CD4-positive, alpha-beta T cell (primary cell): ENCODE measurements around the gene EMB. TPM values are rescaled to one million over a fixed set of nuclear protein-coding genes. Genes with fewer than 3 reads are reported as not detected.
"Not testable (repeated sequence)": the region's sequence is repeated elsewhere in the genome, so short reads cannot be mapped to it uniquely, and the experiment has no call there.

Experiments used
- ATAC-seq: fragments of 200-7000 bp; cut with Tn5 transposase; one replicate; pipeline ENCODE4 v1.10.0; 2022; ENCODE audit warnings: mild to moderate bottlenecking; ENCODE audit not compliant: poor library complexity
- CTCF ChIA-PET: fragments of 350-600 bp; sonication (Branson Sonifier 250); formaldehyde crosslinking; loops from one replicate; lab custom pipeline; 2021; ENCODE audit warnings: antibody characterized with exemption, inconsistent platforms; lab: Charles Lee
- POLR2A ChIA-PET: fragments of 350-600 bp; sonication (Branson Sonifier 250); formaldehyde crosslinking; loops from one replicate; lab custom pipeline; 2021; ENCODE audit warnings: antibody characterized with exemption, inconsistent platforms; lab: Charles Lee
- DNase-seq, 14 experiments: peaks; one replicate each; pipeline ENCODE4 v3.0.0-alpha.2; 2013 to 2020; ENCODE audit warnings: mixed read lengths in 2 of 14
- H3K27ac ChIP-seq, 2 donors: one replicate each; pipeline versions ENCODE4 v1.5.1 to v1.7.0; 2013; ENCODE audit warnings: low read length in 2 of 2, low read depth in 1 of 2, mild to moderate bottlenecking in 1 of 2
- H3K27me3 ChIP-seq, 2 experiments: 1 replicate in 1 of 2; 2 replicates in 1 of 2; pipeline versions ENCODE4 v1.6.1 to v1.7.0; 2013; ENCODE audit warnings: low read length in 2 of 2, control low read depth in 1 of 2, mild to moderate bottlenecking in 1 of 2, moderate library complexity in 1 of 2; ENCODE audit not compliant: insufficient read depth in 2 of 2, control insufficient read depth in 1 of 2
- H3K36me3 ChIP-seq: one replicate; pipeline ENCODE4 v1.6.1; 2013; ENCODE audit warnings: low read length, control low read depth; ENCODE audit not compliant: insufficient read depth
- H3K4me1 ChIP-seq: one replicate; pipeline ENCODE4 v1.6.1; 2013; ENCODE audit warnings: low read length, control low read depth; ENCODE audit not compliant: insufficient read depth
- H3K4me3 ChIP-seq: one replicate; pipeline ENCODE4 v1.5.1; 2013; ENCODE audit warnings: mild to moderate bottlenecking, low read length, moderate library complexity
- H3K9me3 ChIP-seq, 2 experiments: 1 replicate in 1 of 2; 2 replicates in 1 of 2; pipeline versions ENCODE4 v1.6.1 to v1.7.0; 2013; ENCODE audit warnings: low read length in 2 of 2, mild to moderate bottlenecking in 2 of 2, control low read depth in 1 of 2, moderate library complexity in 1 of 2; ENCODE audit not compliant: control insufficient read depth in 1 of 2, insufficient read depth in 1 of 2
- H3K27ac Mint-ChIP-seq: one replicate; pipeline ENCODE4 v1.8.0; 2020; ENCODE audit warnings: mixed read lengths
- H3K27me3 Mint-ChIP-seq: one replicate; pipeline ENCODE4 v1.8.0; 2021; ENCODE audit warnings: mixed read lengths
- H3K36me3 Mint-ChIP-seq: one replicate; pipeline ENCODE4 v1.8.0; 2021; ENCODE audit warnings: low read depth, mixed read lengths
- H3K4me1 Mint-ChIP-seq: one replicate; pipeline ENCODE4 v1.8.0; 2021; ENCODE audit warnings: low read depth, mixed read lengths
- H3K4me3 Mint-ChIP-seq: one replicate; pipeline ENCODE4 v1.8.0; 2020; ENCODE audit warnings: mild to moderate bottlenecking, mixed read lengths
- H3K9me3 Mint-ChIP-seq: one replicate; pipeline ENCODE4 v1.8.0; 2020; ENCODE audit warnings: mixed read lengths
- CTCF ChIP-seq: fragments of 200-600 bp; IDR thresholded peaks from one replicate; pipeline ENCODE4 v1.8.0; 2022; ENCODE audit warnings: antibody characterized with exemption, mild to moderate bottlenecking
- intact Hi-C, 2 experiments: fragments of 100-400 bp; cut with DNase I in 1 of 2; cut with micrococcal nuclease in 1 of 2; formaldehyde crosslinking; loops; one replicate each; pipeline versions ENCODE4 v1.15.1 to v1.9.0; 2023 to 2025; cut with DNase I, micrococcal nuclease
- total RNA-seq, 174 experiments: library from RNA in 2 of 174; stranded (reverse) in 2 of 174; gene quantifications; one replicate each; pipeline ENCODE4 v1.2.3 and lab custom pipeline; 2021 to 2026

EMB gene
- total RNA-seq, 2 experiments from 2014 or later, result 131 to 133 TPM

- DNase-seq (no peak), ATAC-seq (no peak)
- H3K27me3 Mint-ChIP-seq, result no peaks in the 10 kb centered on the region
- Histone ChIP-seq H3K4me1 (peaks cover 2% of the 10 kb centered on the region), H3K36me3 (no peaks in the 10 kb centered on the region), H3K4me3 (no peak overlapping the region), H3K27me3 (no peaks in the 10 kb centered on the region), H3K27ac (no peak overlapping the region), H3K9me3 (peaks cover 0 to 7% of the 10 kb centered on the region in 2 experiments)
- no peak for TF ChIP-seq CTCF
- H3K4me3 Mint-ChIP-seq, result no peak overlapping the region
- no peak overlapping the region for H3K27ac Mint-ChIP-seq
- peaks cover 23% of the 10 kb centered on the region for H3K4me1 Mint-ChIP-seq
- intact Hi-C loops, result no loop called here
- H3K9me3 Mint-ChIP-seq, result peaks cover 3% of the 10 kb centered on the region
- POLR2A ChIA-PET, result interaction anchor here (1.0 kb wide), 1 partner anchor 36 kb away, joined by 4 read pairs; the partner anchor contains the start of gene EMB
- H3K36me3 Mint-ChIP-seq, result no peaks in the 10 kb centered on the region
- CTCF ChIA-PET, result no interaction called here
Observed at GRCh38 chr5:50476549-50476948, 35.5 kb upstream of the EMB start.

GRCh38 chr5:50465015-50465414, 23.9 kb upstream of the EMB start:
- H3K27ac Mint-ChIP-seq, ATAC-seq, H3K4me1 ChIP-seq, POLR2A ChIA-PET, intact Hi-C loops, H3K9me3 Mint-ChIP-seq, H3K27me3 Mint-ChIP-seq, H3K4me3 Mint-ChIP-seq, H3K36me3 ChIP-seq, DNase-seq, H3K27ac ChIP-seq, H3K4me1 Mint-ChIP-seq, H3K4me3 ChIP-seq, CTCF ChIA-PET, H3K27me3 ChIP-seq, H3K36me3 Mint-ChIP-seq: not testable (repeated sequence)
- peaks cover 0 to 14% of the 10 kb centered on the region in 2 experiments for H3K9me3 ChIP-seq

- H3K36me3 ChIP-seq, result no peaks in the 10 kb centered on the region
- CTCF ChIA-PET, result no interaction called here
- no peak for TF ChIP-seq CTCF
- intact Hi-C loops, result no loop called here
- H3K27me3 ChIP-seq, result no peaks in the 10 kb centered on the region
- H3K4me1 ChIP-seq, result peaks cover 1% of the 10 kb centered on the region
- DNase-seq, result no peak
- Mint-ChIP-seq H3K27ac (no peak overlapping the region), H3K4me3 (no peak overlapping the region), H3K27me3 (no peaks in the 10 kb centered on the region), H3K4me1 (peaks cover 6% of the 10 kb centered on the region), H3K9me3 (peaks cover 4% of the 10 kb centered on the region), H3K36me3 (peaks cover 8% of the 10 kb centered on the region)
- H3K27ac ChIP-seq, result no peak overlapping the region
- POLR2A ChIA-PET, result no interaction called here
- no peak for ATAC-seq
- peaks cover 0 to 14% of the 10 kb centered on the region in 2 experiments for H3K9me3 ChIP-seq
- no peak overlapping the region for H3K4me3 ChIP-seq
Observed at GRCh38 chr5:50463726-50464125, 22.6 kb upstream of the EMB start.

GRCh38 chr5:50463047-50463446, 22.0 kb upstream of the EMB start:
- Mint-ChIP-seq H3K27ac (no peak overlapping the region), H3K4me1 (peaks cover 13% of the 10 kb centered on the region), H3K9me3 (peaks cover 4% of the 10 kb centered on the region), H3K27me3 (no peaks in the 10 kb centered on the region), H3K4me3 (no peak overlapping the region), H3K36me3 (peaks cover 8% of the 10 kb centered on the region)
- ChIA-PET CTCF (interaction anchor here (1.0 kb wide), 1 partner anchor 21 kb away, joined by 3 read pairs; no protein-coding TSS in a partner anchor), POLR2A (interaction anchor here (0.6 kb wide), 1 partner anchor 34 kb away, joined by 4 read pairs; no protein-coding TSS in a partner anchor)
- no peaks in the 10 kb centered on the region for H3K27me3 ChIP-seq
- TF ChIP-seq CTCF, result no peak
- peaks cover 0 to 20% of the 10 kb centered on the region in 2 experiments for H3K9me3 ChIP-seq
- DNase-seq, result no peak
- intact Hi-C loops, result no loop called here
- H3K4me1 ChIP-seq, result peaks cover 8% of the 10 kb centered on the region
- ATAC-seq, result no peak
- H3K27ac ChIP-seq, result no peak overlapping the region
- no peak overlapping the region for H3K4me3 ChIP-seq
- no peaks in the 10 kb centered on the region for H3K36me3 ChIP-seq

- H3K27ac ChIP-seq, H3K4me3 Mint-ChIP-seq, POLR2A ChIA-PET, H3K27me3 Mint-ChIP-seq, H3K4me3 ChIP-seq, DNase-seq, H3K9me3 Mint-ChIP-seq, H3K36me3 ChIP-seq, intact Hi-C loops, H3K27me3 ChIP-seq, H3K27ac Mint-ChIP-seq, ATAC-seq: not testable (repeated sequence)
- Histone ChIP-seq H3K9me3 (peaks cover 0 to 20% of the 10 kb centered on the region in 2 experiments), H3K4me1 (peaks cover 11% of the 10 kb centered on the region)
- H3K36me3 Mint-ChIP-seq, result peaks cover 11% of the 10 kb centered on the region
- CTCF ChIA-PET, result interaction anchor here (1.0 kb wide), 1 partner anchor 21 kb away, joined by 3 read pairs; no protein-coding TSS in a partner anchor
- H3K4me1 Mint-ChIP-seq, result peaks cover 18% of the 10 kb centered on the region
Observed at GRCh38 chr5:50462579-50462978, 21.5 kb upstream of the EMB start.
